ENCODE results near the gene VPS35L. TPM values are rescaled to one million over a fixed set of nuclear protein-coding genes. Genes with fewer than 3 reads are reported as not detected.

VPS35L gene
- total RNA-seq, 2 donors from 2014 or later, result 58.8 to 74.0 TPM

DNA sequence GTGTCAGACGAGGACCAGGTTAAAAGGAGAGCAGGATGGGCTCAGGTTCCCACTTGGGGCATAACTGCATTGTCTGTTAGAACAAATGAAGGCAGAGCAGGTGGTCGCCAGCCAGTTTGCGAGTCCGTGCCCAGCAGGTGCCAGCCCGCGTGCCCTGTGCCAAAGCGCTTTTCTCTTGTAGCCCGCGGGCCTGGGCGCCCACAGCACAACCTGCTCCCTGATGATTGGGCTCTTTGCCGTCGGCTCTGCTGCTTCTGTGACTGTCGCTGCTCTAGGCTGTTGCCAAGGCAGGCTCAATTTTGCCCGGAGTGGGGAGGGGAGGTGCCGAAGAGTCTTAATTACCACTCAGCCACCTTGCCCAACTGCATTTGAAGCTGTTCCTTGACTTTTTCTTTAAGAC lies 141.5 kb downstream of the VPS35L start:
- H3K4me1 ChIP-seq (replicated peaks), result peaks cover 9% of the 10 kb centered on the region
- H3K27me3 ChIP-seq (replicated peaks; ENCODE audit: insufficient read depth), result no peaks in the 10 kb centered on the region
- intact Hi-C loops (cut with DNase I), result no loop called here
- no peaks in the 10 kb centered on the region for H3K9me3 ChIP-seq
- TF ChIP-seq, protein P1, sequence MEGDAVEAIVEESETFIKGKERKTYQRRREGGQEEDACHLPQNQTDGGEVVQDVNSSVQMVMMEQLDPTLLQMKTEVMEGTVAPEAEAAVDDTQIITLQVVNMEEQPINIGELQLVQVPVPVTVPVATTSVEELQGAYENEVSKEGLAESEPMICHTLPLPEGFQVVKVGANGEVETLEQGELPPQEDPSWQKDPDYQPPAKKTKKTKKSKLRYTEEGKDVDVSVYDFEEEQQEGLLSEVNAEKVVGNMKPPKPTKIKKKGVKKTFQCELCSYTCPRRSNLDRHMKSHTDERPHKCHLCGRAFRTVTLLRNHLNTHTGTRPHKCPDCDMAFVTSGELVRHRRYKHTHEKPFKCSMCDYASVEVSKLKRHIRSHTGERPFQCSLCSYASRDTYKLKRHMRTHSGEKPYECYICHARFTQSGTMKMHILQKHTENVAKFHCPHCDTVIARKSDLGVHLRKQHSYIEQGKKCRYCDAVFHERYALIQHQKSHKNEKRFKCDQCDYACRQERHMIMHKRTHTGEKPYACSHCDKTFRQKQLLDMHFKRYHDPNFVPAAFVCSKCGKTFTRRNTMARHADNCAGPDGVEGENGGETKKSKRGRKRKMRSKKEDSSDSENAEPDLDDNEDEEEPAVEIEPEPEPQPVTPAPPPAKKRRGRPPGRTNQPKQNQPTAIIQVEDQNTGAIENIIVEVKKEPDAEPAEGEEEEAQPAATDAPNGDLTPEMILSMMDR (IDR thresholded peaks at IDR 0.05), result no peak
- TF ChIP-seq POLR2AphosphoS5 (IDR thresholded peaks at IDR 0.05) (no peak), POLR2A (IDR thresholded peaks at IDR 0.05) (no peak)
- H3K36me3 ChIP-seq, result no peaks in the 10 kb centered on the region
- H3K4me3 ChIP-seq, result no peak overlapping the region
- peak overlapping the region; percentile 61 to 62 for H3K27ac ChIP-seq
- DNase-seq (ENCODE audit: low spot score), result no peak
- 75% methylated on average over 10 of the region's 15 CpGs for WGBS

DNA sequence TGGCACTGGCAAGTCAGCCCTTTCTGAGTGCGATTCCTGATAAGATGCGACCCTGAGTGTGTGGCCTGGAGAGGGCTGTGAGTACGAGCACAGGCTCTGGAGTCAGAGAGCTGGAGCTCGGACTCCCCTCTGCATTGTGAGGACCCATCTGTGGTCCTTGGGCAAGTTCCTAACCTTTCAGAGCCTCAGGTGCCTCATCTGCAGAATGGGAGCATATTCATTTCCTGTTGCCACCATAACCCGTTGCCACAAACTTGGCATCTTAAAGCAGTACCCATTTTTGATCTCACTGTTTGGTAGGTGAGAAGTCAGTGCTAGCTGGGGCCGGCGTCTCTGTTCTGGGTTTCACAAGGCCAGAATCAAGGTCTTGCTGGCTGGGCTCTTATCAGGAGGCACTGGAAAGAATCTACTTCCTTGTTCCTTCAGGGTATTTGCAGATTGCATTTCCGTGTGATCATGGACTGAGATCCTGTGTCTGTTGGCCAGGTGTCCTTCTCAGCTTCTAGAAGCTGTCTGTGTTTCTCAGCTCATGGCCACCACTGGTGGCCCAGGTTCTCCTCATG lies 142.3 kb downstream of the VPS35L start:
- no peaks in the 10 kb centered on the region for H3K27me3 ChIP-seq (replicated peaks; ENCODE audit: insufficient read depth)
- H3K4me3 ChIP-seq, result no peak overlapping the region
- H3K27ac ChIP-seq, result peak overlapping the region in 1 of 2 donors; percentile 51
- no peaks in the 10 kb centered on the region for H3K9me3 ChIP-seq
- TF ChIP-seq, protein P1 (IDR thresholded peaks at IDR 0.05), result no peak
- TF ChIP-seq POLR2AphosphoS5 (IDR thresholded peaks at IDR 0.05) (peak; percentile 43), POLR2A (IDR thresholded peaks at IDR 0.05) (no peak)
- WGBS, result 80% methylated on average over 8 of the region's 8 CpGs
- intact Hi-C loops (cut with DNase I), result no loop called here
- H3K36me3 ChIP-seq, result no peaks in the 10 kb centered on the region
- no peak for DNase-seq (ENCODE audit: low spot score)
- H3K4me1 ChIP-seq (replicated peaks), result peaks cover 9% of the 10 kb centered on the region

DNA sequence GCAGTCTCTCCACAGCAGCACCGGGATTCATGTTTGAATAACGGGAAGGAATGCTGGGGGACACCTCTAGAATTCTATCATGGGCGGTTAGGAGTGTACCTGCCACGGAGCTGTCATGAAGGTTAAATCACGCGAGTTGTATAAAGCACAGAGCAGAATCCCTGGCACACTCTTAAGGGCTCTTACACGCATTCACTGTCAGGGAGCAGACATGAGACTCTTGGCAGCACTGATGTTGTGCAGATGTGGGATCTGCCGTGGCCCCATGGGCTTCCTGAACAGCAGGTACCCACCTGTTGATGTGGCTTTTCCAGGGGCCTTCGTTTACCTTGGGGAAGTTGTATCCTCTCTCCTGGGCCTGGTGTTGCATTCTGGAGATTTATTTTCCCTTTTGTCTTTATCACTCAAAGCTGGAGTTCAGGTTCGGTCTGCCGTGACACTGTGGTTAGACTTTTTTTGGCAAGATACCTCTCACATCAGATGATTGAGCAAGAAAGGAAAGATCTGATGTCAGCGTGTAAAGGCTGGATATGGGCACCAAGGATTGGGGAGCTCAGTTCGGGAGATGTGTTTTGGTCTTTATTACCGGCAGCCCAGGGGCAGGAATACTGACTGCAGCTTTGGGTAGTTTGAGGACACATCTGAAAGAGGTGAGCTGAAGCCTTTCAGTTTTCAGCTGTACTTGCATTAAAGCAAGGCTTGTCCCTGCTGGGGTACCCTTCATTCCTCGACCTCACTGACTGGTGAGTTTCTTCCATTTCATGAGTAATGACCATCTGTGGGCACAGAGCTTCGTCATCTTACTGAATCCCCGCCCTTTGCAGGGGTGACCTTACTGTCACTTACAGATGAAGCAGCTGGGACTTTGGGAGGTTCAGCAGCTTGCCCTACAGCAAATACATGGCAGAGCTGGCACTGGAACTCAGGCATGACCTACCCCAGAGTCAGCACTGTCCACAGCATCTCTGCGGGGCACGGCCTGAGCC lies 143.3 kb downstream of the VPS35L start:
- intact Hi-C loops (cut with DNase I), result no loop called here
- Histone ChIP-seq H3K36me3 (no peaks in the 10 kb centered on the region), H3K9me3 (no peaks in the 10 kb centered on the region), H3K4me3 (no peak overlapping the region), H3K27ac (peak overlapping the region; percentile 19 to 51), H3K4me1 (replicated peaks) (peaks cover 9% of the 10 kb centered on the region), H3K27me3 (replicated peaks; ENCODE audit: insufficient read depth) (no peaks in the 10 kb centered on the region)
- TF ChIP-seq, protein P1 (IDR thresholded peaks at IDR 0.05), result no peak
- peak; percentile 14 for TF ChIP-seq POLR2AphosphoS5 (IDR thresholded peaks at IDR 0.05)
- 83% methylated on average over 19 of the region's 19 CpGs for WGBS
- DNase-seq (ENCODE audit: low spot score), result no peak

DNA sequence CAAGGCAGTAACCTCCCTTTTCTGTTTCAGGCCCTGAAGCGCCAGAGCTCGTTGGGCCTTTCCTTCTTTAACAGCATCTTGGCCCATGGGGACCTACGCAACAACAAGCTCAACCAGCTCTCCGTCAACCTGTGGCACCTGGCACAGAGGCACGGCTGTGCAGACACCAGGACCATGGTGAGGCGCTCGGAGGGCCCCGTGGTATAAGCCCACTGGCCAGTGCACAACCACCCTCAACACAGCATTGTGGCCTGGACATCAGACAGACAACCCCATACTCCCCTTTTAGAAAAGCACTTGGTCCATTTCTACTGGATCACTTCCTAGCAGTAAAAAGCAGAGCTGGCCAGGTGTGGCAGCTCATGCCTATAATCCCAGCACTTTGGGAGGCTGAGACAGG lies 144.0 kb downstream of the VPS35L start:
- H3K4me1 ChIP-seq (replicated peaks), result peaks cover 9% of the 10 kb centered on the region
- no peak overlapping the region for H3K4me3 ChIP-seq
- DNase-seq (ENCODE audit: low spot score), result no peak
- H3K27me3 ChIP-seq (replicated peaks; ENCODE audit: insufficient read depth), result no peaks in the 10 kb centered on the region
- WGBS, result 97% methylated on average over 8 of the region's 8 CpGs
- no peaks in the 10 kb centered on the region for H3K36me3 ChIP-seq
- no peak for TF ChIP-seq POLR2A (IDR thresholded peaks at IDR 0.05)
- no peak for TF ChIP-seq POLR2AphosphoS5 (IDR thresholded peaks at IDR 0.05)
- TF ChIP-seq, protein P1 (IDR thresholded peaks at IDR 0.05), result no peak
- peak overlapping the region; percentile 51 to 61 for H3K27ac ChIP-seq
- no peaks in the 10 kb centered on the region for H3K9me3 ChIP-seq
- intact Hi-C loops (cut with DNase I), result no loop called here

Data from prostate gland (tissue), 2 donors.